C4-2B (cell line): ENCODE results near the gene NFIB.

Experiments
- CTCF ChIP-seq: fragments of 450-650 bp; conservative IDR thresholded peaks from 2 replicates; pipeline ENCODE4 v1.5.1; 2017; ENCODE audit warnings: mild to moderate bottlenecking
- ZFX ChIP-seq: fragments of 450-650 bp; IDR thresholded peaks from 2 replicates; pipeline ENCODE4 v1.6.1; 2017

DNA sequence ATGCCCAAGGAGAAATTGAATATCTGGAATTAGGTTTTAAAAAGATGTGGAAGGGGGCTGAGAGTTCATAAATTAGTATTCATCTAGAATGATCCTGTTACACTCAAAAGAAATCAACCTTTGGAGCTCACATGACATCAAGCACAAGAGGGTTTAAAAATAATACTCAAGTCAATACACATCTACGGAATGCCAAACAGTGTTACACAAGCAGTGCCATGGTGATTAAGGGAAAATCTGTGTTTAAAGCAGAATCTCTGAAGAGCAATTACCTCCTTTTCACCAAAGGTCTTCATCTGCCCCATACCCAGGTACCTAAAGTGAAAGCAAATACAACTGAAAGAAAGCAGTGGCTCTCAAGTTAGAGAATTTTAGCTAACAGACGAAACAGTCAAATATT lies 261.6 kb downstream of the NFIB start:
- no peak for TF ChIP-seq CTCF
- no peak for TF ChIP-seq ZFX
